GM08714 (cell line): ENCODE results near the gene LAMTOR4.
"Not testable (repeated sequence)": the region's sequence is repeated elsewhere in the genome, so short reads cannot be mapped to it uniquely, and the experiment has no call there.

ENCODE experiments used
- H3K4me3 ChIP-seq: fragments of 200-500 bp; sonication (Bioruptor generic); 2 replicates; pipeline ENCODE4 v1.5.1; 2014; ENCODE audit warnings: mild to moderate bottlenecking, low read length, inconsistent platforms
- ZNF274 ChIP-seq: IDR thresholded peaks from 2 replicates; pipeline ENCODE4 v1.6.1; 2012; ENCODE audit warnings: mild to moderate bottlenecking, low read depth, low read length

LAMTOR4 gene

DNA sequence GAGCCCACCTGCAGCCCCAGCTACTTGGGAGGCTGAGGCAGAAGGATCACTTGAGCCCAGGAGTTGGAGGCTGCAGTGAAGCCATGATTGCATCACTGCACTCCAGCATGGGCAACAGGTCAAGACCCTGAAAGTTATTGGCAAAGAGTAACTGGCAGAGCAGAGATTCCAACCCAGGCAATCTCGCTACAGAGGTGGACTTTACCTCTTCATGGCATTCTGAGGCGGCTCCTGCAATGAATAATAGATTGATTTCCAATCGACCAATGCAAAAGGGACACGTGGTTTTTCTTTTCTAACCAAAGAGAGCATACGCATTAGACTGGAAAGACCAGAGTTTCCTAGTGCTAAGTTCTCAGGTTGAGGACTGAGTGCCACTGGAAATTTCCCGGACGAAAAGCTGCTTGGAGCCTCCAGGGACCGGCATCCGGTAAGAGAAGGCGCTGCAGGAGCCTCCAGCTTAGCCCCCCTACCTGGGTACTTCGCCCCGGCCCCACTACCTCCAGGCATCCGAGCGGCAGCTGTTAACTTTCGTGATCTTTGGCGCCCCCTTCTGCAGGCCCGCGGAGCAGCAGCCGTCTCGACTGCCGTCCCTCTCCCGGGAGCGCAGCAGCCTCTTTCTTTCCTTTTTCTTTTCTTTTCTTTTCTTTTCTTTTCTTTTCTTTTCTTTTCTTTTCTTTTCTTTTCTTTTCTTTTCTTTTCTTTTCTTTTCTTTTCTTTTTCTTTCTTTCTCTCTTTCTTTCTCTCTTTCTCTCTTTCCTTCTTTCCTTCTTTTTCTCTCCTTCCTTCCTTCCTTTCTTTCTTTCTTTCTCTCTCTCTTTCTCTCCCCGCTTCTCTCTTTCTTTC lies 17.9 kb upstream of the LAMTOR4 start:
- no peak overlapping the region for H3K4me3 ChIP-seq
- no peak for TF ChIP-seq ZNF274

DNA sequence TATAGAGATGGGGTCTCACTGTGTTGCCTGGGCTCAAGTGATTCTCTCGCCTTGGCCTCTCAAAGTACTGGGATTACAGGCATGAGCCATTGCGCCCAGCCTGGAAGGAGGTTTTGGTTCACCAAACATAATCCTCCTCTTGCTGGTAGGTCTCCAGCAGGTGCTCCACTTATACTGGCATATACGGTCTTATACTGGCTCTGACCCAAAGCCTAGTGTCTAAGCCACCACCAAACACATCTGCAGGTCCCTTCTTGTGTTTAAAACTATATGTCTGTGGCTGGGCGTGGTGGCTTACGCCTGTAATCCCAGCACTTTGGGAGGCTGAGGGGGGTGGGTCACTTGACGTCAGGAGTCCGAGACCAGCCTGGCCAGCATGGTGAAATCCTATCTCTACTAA lies 16.6 kb upstream of the LAMTOR4 start:
- no peak overlapping the region for H3K4me3 ChIP-seq
- no peak for TF ChIP-seq ZNF274

DNA sequence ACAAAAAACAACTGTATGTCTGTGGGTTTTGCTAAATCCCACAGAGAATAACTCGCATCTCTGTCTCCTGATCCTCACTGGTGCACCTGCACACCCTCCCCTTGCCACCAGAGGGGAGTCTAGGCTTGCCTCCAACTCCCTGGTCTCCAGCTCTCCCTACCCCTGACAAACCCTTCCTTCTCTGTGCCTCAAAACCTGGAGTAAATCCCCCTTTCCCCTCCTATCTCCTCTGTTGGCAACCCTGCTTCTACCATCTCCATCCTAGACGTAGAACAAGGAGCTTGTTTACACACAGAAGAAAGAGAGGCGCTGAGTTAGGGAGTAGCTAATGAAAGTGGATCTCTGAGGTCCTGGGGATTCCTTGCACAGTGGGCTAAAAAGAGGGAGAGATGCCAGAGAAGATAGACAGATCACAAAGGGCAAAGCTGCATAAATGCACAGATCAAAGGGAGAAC lies 16.0 kb upstream of the LAMTOR4 start:
- H3K4me3 ChIP-seq, result no peak overlapping the region
- no peak for TF ChIP-seq ZNF274

DNA sequence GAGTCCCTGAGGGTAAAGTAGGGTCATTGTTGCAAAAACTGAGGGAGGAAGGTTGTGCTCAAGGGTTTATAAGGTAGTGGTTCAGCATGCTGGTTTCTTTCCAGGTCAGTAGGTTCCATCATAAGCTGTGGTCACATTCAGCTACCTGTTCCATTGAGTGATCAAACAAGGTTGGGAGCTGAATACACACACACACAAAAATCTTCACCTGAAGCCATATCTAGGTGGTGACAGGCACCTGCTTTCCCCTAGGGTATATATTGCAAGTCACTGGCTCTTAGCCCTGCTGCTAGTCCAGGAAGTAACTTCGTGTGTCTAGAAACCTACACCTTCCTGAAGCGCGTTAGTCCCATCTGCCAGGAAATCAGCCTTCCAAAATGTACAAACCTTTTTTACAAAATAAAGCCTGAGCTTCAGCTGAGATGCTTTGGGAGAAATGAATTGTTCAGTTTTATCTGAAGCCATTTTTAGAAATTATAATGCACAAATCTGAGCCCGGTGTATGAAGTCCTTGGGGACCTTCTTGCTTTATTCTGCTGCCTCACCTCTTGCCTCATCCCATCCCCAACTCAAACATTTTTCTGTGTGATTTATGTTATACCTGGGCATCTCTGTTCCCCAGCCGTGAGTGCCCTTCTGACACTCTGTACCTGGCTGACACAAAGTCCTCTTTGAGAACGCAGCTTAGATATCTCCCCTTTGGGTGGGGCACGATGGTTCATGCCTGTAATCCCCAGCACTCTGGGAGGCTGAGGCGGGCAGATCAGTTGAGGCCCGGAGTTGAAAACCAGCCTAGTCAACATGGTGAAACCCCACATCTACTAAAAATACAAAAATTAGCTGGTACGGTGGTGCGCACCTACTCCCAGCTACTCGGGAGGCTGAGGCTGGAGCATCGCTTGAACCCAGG lies 10.6 kb upstream of the LAMTOR4 start:
- no peak overlapping the region for H3K4me3 ChIP-seq
- no peak for TF ChIP-seq ZNF274

DNA sequence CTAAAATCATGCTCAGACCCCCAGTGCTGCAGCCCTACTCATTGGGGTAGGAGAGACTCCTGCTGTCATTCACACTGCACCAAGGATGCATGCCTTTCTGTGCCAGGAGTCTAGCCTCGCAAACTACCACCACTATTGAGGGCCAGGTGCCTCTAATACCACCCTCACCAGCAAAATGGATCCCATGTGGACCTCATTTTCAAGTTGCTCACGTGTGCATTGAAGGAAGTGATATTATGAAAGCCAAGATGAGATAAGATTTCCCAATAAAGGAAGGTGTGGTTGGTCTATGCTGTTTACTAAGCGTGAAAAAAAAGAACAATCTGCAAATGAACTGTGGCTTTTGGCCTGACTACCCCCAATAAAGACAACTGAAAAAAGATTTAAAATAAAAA lies 7.2 kb upstream of the LAMTOR4 start:
- H3K4me3 ChIP-seq, result no peak overlapping the region
- no peak for TF ChIP-seq ZNF274

DNA sequence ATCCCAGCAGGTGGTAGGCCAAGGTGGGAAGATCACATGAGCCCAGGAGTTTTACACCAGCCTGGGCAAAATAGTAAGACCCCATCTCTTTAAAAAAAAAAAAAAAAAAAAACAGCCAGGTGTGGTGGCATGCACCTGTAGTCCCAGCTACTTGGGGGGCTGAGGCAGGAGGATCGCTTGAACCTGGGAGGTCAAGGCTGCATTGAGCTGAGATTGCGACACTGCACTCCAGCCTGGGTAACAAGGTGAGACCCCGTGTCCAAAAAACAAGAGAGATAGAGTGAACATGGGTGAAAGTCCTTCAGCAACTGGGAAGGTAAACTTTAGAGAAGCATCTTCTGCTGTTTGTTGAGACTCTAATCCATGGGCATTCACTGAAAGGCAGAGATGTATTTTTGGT lies 6.3 kb upstream of the LAMTOR4 start:
- no peak overlapping the region for H3K4me3 ChIP-seq
- no peak for TF ChIP-seq ZNF274

DNA sequence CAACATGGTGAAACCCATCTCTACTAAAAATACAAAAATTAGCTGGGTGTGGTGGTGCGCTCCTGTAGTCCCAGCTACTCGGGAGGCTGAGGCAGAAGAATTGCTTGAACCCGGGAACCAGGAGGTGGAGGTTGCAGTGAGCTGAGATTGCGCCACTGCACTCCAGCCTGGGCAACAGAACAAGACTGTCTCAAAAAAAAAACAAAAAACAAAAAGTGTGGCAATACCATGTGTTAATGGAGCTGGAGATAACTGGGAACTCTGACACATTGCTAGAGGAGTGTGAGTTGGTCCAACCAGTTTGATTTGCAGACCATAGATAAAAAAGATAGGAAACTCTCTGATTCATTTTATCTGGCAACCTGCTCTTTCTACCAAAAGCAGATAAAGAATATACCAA lies 2.4 kb upstream of the LAMTOR4 start:
- not testable (repeated sequence) for H3K4me3 ChIP-seq

DNA sequence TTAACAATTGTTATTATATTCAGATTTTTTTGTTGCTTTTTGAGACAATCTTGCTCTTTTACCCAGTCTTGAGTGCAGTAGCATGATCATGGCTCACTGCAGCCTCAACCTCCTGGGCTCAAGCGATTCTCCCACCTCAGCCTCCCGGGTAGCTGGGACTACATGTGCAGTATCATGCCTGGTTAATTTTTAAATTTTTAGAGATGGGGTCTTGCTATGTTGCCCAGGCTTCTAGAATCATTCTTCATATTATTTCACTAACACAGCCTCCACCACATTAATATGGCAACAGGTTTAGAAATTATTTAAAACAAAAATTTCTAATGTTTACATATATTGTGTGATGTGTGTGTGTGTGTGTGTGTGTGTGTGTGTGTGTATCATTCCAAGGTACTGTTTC lies 1.4 kb upstream of the LAMTOR4 start:
- H3K4me3 ChIP-seq, result no peak overlapping the region
- TF ChIP-seq ZNF274, result no peak

DNA sequence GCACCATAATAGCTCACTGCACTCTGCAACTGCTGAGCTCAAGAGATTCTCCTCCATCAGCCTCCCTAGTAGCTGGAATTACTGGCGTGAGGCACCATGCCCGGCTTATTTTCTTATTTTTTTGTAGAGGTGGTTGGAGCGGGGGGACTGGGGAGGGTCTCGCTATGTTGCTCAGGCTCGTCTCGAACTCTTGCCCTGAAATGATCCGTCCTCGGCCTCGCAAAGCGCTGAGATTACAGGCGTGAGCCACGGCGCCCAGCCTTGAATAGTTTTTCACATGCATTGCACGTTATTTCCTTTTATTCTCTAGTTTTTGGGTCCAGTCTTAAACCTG lies 526 bp upstream of the LAMTOR4 start:
- no peak for TF ChIP-seq ZNF274
- H3K4me3 ChIP-seq, result peak overlapping the region; percentile 17; the same call in 1 of the 2 replicates

DNA sequence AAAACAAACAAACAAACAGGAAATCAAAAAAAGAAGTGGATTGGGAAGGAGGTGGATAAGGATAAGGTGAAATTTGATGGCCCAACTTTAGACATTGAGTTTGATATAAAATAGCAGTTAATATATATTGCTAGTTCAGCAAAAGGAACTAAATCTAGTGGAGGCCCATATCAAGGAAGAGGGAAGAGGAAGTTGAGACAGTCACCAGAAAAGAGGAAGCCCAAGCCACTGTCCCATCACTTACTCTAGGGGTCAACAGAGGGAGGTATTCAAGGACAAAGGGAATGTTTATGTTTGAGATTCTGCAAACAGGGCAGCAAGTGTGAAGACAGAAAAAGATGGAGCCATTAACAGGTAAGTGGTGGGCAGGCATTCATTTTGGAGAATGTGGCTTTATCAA lies 3.7 kb downstream of the LAMTOR4 start:
- H3K4me3 ChIP-seq, result no peak overlapping the region
- no peak for TF ChIP-seq ZNF274

DNA sequence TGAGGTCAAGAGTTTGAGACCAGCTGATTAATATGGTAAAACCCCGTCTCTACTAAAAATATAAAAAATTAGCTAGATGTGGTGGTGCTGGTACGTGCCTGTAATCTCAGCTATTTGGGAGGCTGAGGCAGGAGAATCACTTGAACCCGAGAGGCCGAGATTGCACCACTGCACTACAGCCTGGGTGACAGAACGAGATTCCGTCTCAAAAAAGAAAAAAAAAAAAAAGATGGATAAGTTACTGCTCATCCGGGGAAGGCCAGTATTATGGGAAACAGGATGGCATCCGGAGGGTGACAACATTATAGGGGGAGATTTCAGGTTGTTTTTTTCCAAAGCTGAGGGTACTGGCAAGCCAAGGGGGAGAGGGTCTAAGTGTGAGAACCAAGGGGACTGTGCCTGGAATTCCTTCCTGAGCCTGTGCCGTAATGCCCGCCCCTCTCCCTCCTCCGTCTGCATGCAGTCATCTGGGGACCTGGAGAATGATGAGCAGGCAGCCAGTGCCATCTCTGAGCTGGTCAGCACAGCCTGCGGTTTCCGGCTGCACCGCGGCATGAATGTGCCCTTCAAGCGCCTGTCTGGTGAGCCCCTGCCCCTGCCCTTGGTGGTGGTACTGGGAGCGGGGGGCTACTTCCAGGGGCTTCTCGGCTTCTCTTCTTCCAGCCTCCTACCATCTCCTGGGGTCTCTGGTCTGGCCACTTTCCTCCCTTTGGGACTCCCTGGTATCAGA lies 4.4 kb downstream of the LAMTOR4 start:
- no peak for TF ChIP-seq ZNF274
- no peak overlapping the region for H3K4me3 ChIP-seq

DNA sequence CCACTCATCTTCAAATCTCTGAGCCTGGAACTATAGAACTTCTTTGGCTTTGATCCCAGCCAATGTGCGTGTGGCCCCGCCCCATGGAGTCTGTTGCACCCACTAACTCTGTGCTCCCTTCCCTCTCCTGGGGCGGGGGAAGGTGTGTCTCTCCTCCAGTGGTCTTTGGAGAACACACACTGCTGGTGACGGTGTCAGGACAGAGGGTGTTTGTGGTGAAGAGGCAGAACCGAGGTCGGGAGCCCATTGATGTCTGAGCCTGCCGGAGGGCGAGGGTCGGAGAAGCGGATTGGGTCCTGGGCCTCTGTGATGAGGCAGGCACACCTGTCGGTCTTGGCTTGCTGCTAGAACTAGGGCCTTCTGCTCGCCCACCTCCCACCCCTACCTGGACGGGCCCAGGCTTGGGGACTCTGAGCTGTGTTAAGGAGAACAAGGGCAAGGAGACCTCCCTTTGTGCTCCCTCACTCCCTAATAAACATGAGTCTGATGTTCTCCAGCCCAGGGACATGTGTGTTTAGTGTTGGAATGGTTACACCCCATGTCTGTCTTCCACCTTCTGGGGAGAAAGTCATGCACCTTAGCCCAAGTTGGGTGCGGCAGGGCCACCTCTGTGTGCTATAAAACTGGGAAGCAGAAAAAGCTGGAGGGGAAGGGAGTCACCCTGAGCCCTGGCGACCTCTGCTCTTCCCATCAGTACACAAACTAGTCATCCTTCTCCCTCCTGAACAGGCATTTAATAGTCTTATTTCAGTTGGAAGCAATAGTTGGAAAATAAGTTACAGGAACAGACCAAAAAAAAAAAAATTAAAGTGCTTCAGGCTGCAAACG lies 5.2 kb downstream of the LAMTOR4 start:
- no peak for TF ChIP-seq ZNF274
- no peak overlapping the region for H3K4me3 ChIP-seq

DNA sequence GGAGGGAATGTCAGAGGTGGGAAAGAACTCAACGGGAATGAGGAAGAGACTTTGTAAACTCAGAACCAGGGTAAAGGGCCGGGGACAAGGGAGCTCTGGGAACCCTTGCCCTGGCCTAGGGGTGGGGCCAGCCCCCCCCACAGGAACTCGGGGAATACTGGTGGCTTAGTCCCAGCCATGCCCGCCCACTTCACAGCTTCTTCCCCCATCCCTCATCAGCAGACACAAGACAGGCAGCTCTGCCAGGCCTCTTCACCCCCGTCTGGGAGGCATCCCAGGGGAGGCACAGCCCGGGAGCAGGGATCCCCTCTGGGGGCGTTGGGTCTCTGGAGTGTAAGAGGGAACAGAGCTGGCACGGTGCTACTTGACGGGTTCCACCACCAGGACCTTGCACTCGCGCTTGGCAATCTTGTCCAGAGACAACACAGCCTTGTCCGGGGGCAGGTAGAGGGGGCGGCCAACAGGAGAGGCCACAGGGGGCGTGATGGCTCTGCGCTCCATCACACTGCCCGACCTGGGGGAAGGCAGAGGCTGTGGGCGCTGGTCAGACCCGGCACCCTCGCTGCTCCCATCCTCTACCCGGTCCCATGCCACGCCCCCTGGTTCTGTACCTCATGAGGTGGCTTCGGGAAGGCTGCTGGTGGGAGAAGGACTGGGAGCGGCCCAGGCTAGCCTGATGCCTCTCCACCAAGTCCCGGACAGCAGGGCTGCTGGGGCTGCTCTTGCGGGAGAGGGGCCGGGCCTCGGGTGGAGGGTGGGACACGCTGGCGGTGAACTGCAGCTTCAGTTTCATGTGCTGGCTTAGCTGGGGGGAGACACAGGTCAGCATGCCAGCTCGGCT lies 6.2 kb downstream of the LAMTOR4 start:
- no peak overlapping the region for H3K4me3 ChIP-seq
- no peak for TF ChIP-seq ZNF274
